ENCODE results near the gene OR4F6. TPM values are rescaled to one million over a fixed set of nuclear protein-coding genes. Genes with fewer than 3 reads are reported as not detected.
"Not testable (repeated sequence)": the region's sequence is repeated elsewhere in the genome, so short reads cannot be mapped to it uniquely, and the experiment has no call there.

OR4F6 gene
- polyA plus RNA-seq (2013, experiment 1 of 2; ENCODE audit: insufficient read length) = not detected
- not detected for polyA plus RNA-seq (2013, experiment 2 of 2; ENCODE audit: insufficient read length)

GRCh38 chr15:101803209-101803608 lies at the start of gene OR4F6:
Gene OR4F6 (plus strand): TSS chr15:101803509. CDS start chr15:101805720, 2,211 bp downstream.
- DNase-seq = no peak

- DNase-seq = not testable (repeated sequence)
Measured at GRCh38 chr15:101764669-101765339, 38.5 kb upstream of the OR4F6 start.

- DNase-seq = not testable (repeated sequence)
Measured at GRCh38 chr15:101765340-101765671, 38.0 kb upstream of the OR4F6 start.

GRCh38 chr15:101765772-101766456 lies 37.4 kb upstream of the OR4F6 start:
- DNase-seq = no peak

GRCh38 chr15:101767083-101767640 lies 36.1 kb upstream of the OR4F6 start:
- DNase-seq = not testable (repeated sequence)

GRCh38 chr15:101772921-101773320 lies 30.4 kb upstream of the OR4F6 start:
- no peak for DNase-seq

GRCh38 chr15:101773496-101774100 lies 29.7 kb upstream of the OR4F6 start:
- DNase-seq = no peak

- no peak for DNase-seq
Measured at GRCh38 chr15:101775136-101775535, 28.2 kb upstream of the OR4F6 start.

GRCh38 chr15:101778576-101778975 lies 24.7 kb upstream of the OR4F6 start:
- not testable (repeated sequence) for DNase-seq

- DNase-seq = peak; percentile 12
Measured at GRCh38 chr15:101780225-101780624, 23.1 kb upstream of the OR4F6 start.

- DNase-seq = no peak
Measured at GRCh38 chr15:101781928-101782327, 21.4 kb upstream of the OR4F6 start.

GRCh38 chr15:101784644-101785043 lies 18.7 kb upstream of the OR4F6 start:
- no peak for DNase-seq

GRCh38 chr15:101786422-101786821 lies 16.9 kb upstream of the OR4F6 start:
- DNase-seq = not testable (repeated sequence)

GRCh38 chr15:101788001-101788400 lies 15.3 kb upstream of the OR4F6 start:
- not testable (repeated sequence) for DNase-seq

- DNase-seq = not testable (repeated sequence)
Measured at GRCh38 chr15:101788503-101789269, 14.6 kb upstream of the OR4F6 start.

- DNase-seq = not testable (repeated sequence)
Measured at GRCh38 chr15:101790748-101791147, 12.6 kb upstream of the OR4F6 start.

- not testable (repeated sequence) for DNase-seq
Measured at GRCh38 chr15:101793981-101794380, 9.3 kb upstream of the OR4F6 start.

GRCh38 chr15:101795455-101795854 lies 7.9 kb upstream of the OR4F6 start:
- peak; percentile 72 for DNase-seq

GRCh38 chr15:101799665-101800064 lies 3.6 kb upstream of the OR4F6 start:
- no peak for DNase-seq

GRCh38 chr15:101801048-101801447 lies 2.3 kb upstream of the OR4F6 start:
- DNase-seq = no peak

- no peak for DNase-seq
Measured at GRCh38 chr15:101803676-101804075, 367 bp downstream of the OR4F6 start.

GRCh38 chr15:101804375-101804774 lies 1.1 kb downstream of the OR4F6 start:
- no peak for DNase-seq
